ENCODE measurements around the gene MRPL40. TPM values are rescaled to one million over a fixed set of nuclear protein-coding genes. Genes with fewer than 3 reads are reported as not detected.

Gene MRPL40
- total and polyA plus RNA-seq, 10 of the 15 experiments (the other 5 are each of a cell fraction or from before 2014, with no cell fraction given) = 41.2 to 207 (median 69.1) TPM

DNA sequence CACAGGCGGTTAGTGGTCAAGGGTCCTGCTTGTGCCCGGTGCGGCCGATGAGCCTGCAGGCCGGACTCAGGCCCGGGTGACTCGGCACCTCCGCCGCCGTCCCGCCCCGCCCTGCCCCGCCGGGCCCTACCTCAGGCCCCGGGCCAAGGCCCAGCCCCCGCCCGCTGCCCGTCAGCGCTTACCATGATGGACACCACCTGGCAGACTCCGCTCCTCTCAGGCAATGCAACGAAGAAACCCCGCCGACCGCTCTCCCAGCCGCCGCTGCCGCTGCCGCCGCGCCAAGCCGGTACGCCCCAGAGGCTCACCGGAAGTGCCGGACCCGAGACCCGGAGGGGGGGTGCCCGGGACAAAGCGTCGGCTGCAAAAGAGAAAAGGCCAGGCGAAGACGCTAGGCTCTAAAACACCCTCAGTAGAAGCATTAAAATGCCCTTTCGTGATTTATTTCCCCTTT, 46.6 kb downstream of the MRPL40 start, which contains the start of gene UFD1 (continued):
- peak; percentile 29 for TF ChIP-seq MEF2B (IDR thresholded peaks at IDR 0.05; ENCODE audit: partially characterized antibody, poor library complexity, severe bottlenecking)
- TF ChIP-seq RBBP5 (conservative IDR thresholded peaks at IDR 0.05) = no peak
- TF ChIP-seq GATAD2B (conservative IDR thresholded peaks at IDR 0.05; ENCODE audit: low read depth) = 0 out of 2 replicates have a peak, but pooled peaks have one; percentile 30
- TF ChIP-seq JUND (IDR thresholded peaks at IDR 0.05; ENCODE audit: low read depth, low read length) = peak; percentile 99
- TF ChIP-seq ATF7 (IDR thresholded peaks at IDR 0.05; ENCODE audit: low read depth) = peak; percentile 100
- peak; percentile 97 to 98 for TF ChIP-seq BHLHE40 (IDR thresholded peaks at IDR 0.05; ENCODE audit: borderline replicate concordance in 1 of 2, low read depth in 2 of 2, low read length in 1 of 2)
- TF ChIP-seq ZNF384 (IDR thresholded peaks at IDR 0.05; ENCODE audit: borderline replicate concordance, low read depth, low read length) = no peak
- TF ChIP-seq, protein P1, sequence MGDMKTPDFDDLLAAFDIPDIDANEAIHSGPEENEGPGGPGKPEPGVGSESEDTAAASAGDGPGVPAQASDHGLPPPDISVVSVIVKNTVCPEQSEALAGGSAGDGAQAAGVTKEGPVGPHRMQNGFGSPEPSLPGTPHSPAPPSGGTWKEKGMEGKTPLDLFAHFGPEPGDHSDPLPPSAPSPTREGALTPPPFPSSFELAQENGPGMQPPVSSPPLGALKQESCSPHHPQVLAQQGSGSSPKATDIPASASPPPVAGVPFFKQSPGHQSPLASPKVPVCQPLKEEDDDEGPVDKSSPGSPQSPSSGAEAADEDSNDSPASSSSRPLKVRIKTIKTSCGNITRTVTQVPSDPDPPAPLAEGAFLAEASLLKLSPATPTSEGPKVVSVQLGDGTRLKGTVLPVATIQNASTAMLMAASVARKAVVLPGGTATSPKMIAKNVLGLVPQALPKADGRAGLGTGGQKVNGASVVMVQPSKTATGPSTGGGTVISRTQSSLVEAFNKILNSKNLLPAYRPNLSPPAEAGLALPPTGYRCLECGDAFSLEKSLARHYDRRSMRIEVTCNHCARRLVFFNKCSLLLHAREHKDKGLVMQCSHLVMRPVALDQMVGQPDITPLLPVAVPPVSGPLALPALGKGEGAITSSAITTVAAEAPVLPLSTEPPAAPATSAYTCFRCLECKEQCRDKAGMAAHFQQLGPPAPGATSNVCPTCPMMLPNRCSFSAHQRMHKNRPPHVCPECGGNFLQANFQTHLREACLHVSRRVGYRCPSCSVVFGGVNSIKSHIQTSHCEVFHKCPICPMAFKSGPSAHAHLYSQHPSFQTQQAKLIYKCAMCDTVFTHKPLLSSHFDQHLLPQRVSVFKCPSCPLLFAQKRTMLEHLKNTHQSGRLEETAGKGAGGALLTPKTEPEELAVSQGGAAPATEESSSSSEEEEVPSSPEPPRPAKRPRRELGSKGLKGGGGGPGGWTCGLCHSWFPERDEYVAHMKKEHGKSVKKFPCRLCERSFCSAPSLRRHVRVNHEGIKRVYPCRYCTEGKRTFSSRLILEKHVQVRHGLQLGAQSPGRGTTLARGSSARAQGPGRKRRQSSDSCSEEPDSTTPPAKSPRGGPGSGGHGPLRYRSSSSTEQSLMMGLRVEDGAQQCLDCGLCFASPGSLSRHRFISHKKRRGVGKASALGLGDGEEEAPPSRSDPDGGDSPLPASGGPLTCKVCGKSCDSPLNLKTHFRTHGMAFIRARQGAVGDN (IDR thresholded peaks at IDR 0.05) = no peak
- TF ChIP-seq BACH1 (IDR thresholded peaks at IDR 0.05; ENCODE audit: borderline replicate concordance) = 0 out of 2 replicates have a peak, but pooled peaks have one; percentile 25
- peak; percentile 75; the same call in 1 of the 2 replicates for TF ChIP-seq CBFB (IDR thresholded peaks at IDR 0.05; ENCODE audit: low read depth)
- no peak for TF ChIP-seq YY1 (IDR thresholded peaks at IDR 0.05; ENCODE audit: low read depth, low read length)
- no peak; the same call in 1 of the 2 replicates for TF ChIP-seq FOXM1 (IDR thresholded peaks at IDR 0.05; ENCODE audit: low read depth, low read length)
- TF ChIP-seq POLR2A (IDR thresholded peaks at IDR 0.05; ENCODE audit: low read depth, low read length) = peak; percentile 81
